Mucosa of rectum (tissue), 2 donors: ENCODE data around the gene KRTAP10-2.
"Not testable (repeated sequence)": the region's sequence is repeated elsewhere in the genome, so short reads cannot be mapped to it uniquely, and the experiment has no call there.

ENCODE experiments used
- H3K27ac ChIP-seq, 2 donors: one replicate each; pipeline ENCODE4 v1.7.0; 2013; ENCODE audit warnings: inconsistent platforms in 2 of 2, low read depth in 2 of 2, low read length in 2 of 2
- H3K27me3 ChIP-seq, 2 donors: one replicate each; pipeline ENCODE4 v1.7.0; 2013; ENCODE audit warnings: low read length in 2 of 2; ENCODE audit not compliant: control insufficient read depth in 2 of 2, insufficient read depth in 2 of 2
- H3K36me3 ChIP-seq, 2 donors: one replicate each; pipeline ENCODE4 v1.7.0; 2013; ENCODE audit warnings: low read length in 2 of 2; ENCODE audit not compliant: control insufficient read depth in 2 of 2, insufficient read depth in 2 of 2
- H3K4me1 ChIP-seq, 2 donors: one replicate each; pipeline ENCODE4 v1.7.0; 2013; ENCODE audit warnings: low read length in 2 of 2, mild to moderate bottlenecking in 1 of 2; ENCODE audit not compliant: control insufficient read depth in 2 of 2, insufficient read depth in 2 of 2
- H3K4me3 ChIP-seq, 2 donors: one replicate each; pipeline ENCODE4 v1.7.0; 2013; ENCODE audit warnings: low read length in 2 of 2
- H3K9ac ChIP-seq, 2 donors: one replicate each; pipeline ENCODE4 v1.7.0; 2013; ENCODE audit warnings: low read length in 2 of 2, low read depth in 1 of 2, mild to moderate bottlenecking in 1 of 2
- H3K9me3 ChIP-seq, 2 donors: one replicate each; pipeline ENCODE4 v1.7.0; 2013; ENCODE audit warnings: low read length in 2 of 2; ENCODE audit not compliant: control insufficient read depth in 2 of 2
- donor health status: healthy.
- donor health status: Normal muscosa, but diverticular disease.

KRTAP10-2 gene

GRCh38 chr21:44566403-44566802 is 15.1 kb upstream of the KRTAP10-2 start:
- no peaks in the 10 kb centered on the region for H3K4me1 ChIP-seq
- no peaks in the 10 kb centered on the region for H3K9me3 ChIP-seq
- no peak overlapping the region for H3K4me3 ChIP-seq
- no peaks in the 10 kb centered on the region for H3K27me3 ChIP-seq
- H3K9ac ChIP-seq = no peak overlapping the region
- H3K36me3 ChIP-seq = no peaks in the 10 kb centered on the region
- H3K27ac ChIP-seq = no peak overlapping the region

GRCh38 chr21:44564886-44565598 is 13.7 kb upstream of the KRTAP10-2 start:
- H3K27me3 ChIP-seq = no peaks in the 10 kb centered on the region
- H3K36me3 ChIP-seq = no peaks in the 10 kb centered on the region
- H3K9ac ChIP-seq = no peak overlapping the region
- H3K4me3 ChIP-seq = no peak overlapping the region
- no peaks in the 10 kb centered on the region for H3K4me1 ChIP-seq
- no peaks in the 10 kb centered on the region for H3K9me3 ChIP-seq
- no peak overlapping the region for H3K27ac ChIP-seq

- H3K27me3 ChIP-seq = no peaks in the 10 kb centered on the region
- no peak overlapping the region for H3K9ac ChIP-seq
- H3K4me1 ChIP-seq = no peaks in the 10 kb centered on the region
- no peak overlapping the region for H3K4me3 ChIP-seq
- H3K36me3 ChIP-seq = no peaks in the 10 kb centered on the region
- no peak overlapping the region for H3K27ac ChIP-seq
- H3K9me3 ChIP-seq = no peaks in the 10 kb centered on the region
Measured at GRCh38 chr21:44564099-44564498, 12.8 kb upstream of the KRTAP10-2 start.

GRCh38 chr21:44558695-44559094 is 7.4 kb upstream of the KRTAP10-2 start, which contains the start of gene KRTAP10-3:
TSS of gene KRTAP10-3 (minus strand) at chr21:44558795. CDS start at chr21:44558715, 80 bp downstream.
- Histone ChIP-seq H3K4me3 (no peak within 1 kb of the TSS), H3K9ac (no peak within 1 kb of the TSS), H3K9me3 (no peaks in the 10 kb centered on the region)

GRCh38 chr21:44558329-44558675 is 7.0 kb upstream of the KRTAP10-2 start:
- H3K4me1 ChIP-seq, H3K27me3 ChIP-seq, H3K36me3 ChIP-seq, H3K27ac ChIP-seq, H3K4me3 ChIP-seq, H3K9ac ChIP-seq, H3K9me3 ChIP-seq: not testable (repeated sequence)

More at GRCh38 chr21:44558695-44559094, 7.4 kb upstream of the KRTAP10-2 start, which contains the start of gene KRTAP10-3:
- Histone ChIP-seq H3K27ac (no peak within 1 kb of the TSS), H3K4me1 (no peaks in the 10 kb centered on the region), H3K36me3 (no peaks in the 10 kb centered on the region), H3K27me3 (peaks cover 5 to 6% of the 10 kb centered on the region in 2 donors)

GRCh38 chr21:44557491-44558328 is 6.4 kb upstream of the KRTAP10-2 start:
- H3K27ac ChIP-seq = no peak overlapping the region
- peaks cover 5 to 6% of the 10 kb centered on the region in 2 donors for H3K27me3 ChIP-seq
- H3K9ac ChIP-seq = no peak overlapping the region
- H3K9me3 ChIP-seq = no peaks in the 10 kb centered on the region
- no peak overlapping the region for H3K4me3 ChIP-seq
- H3K36me3 ChIP-seq = no peaks in the 10 kb centered on the region
- no peaks in the 10 kb centered on the region for H3K4me1 ChIP-seq

- Histone ChIP-seq H3K27ac (no peak overlapping the region), H3K9me3 (no peaks in the 10 kb centered on the region), H3K9ac (no peak overlapping the region), H3K27me3 (peaks cover 5 to 6% of the 10 kb centered on the region in 2 donors), H3K4me1 (no peaks in the 10 kb centered on the region), H3K36me3 (no peaks in the 10 kb centered on the region), H3K4me3 (no peak overlapping the region)
Measured at GRCh38 chr21:44556879-44557278, 5.6 kb upstream of the KRTAP10-2 start.

- H3K9ac ChIP-seq = no peak overlapping the region
- peaks cover 5 to 6% of the 10 kb centered on the region in 2 donors for H3K27me3 ChIP-seq
- no peaks in the 10 kb centered on the region for H3K36me3 ChIP-seq
- no peak overlapping the region for H3K27ac ChIP-seq
- no peak overlapping the region for H3K4me3 ChIP-seq
- no peaks in the 10 kb centered on the region for H3K9me3 ChIP-seq
- H3K4me1 ChIP-seq = no peaks in the 10 kb centered on the region
Measured at GRCh38 chr21:44555200-44555875, 4.0 kb upstream of the KRTAP10-2 start.

GRCh38 chr21:44552681-44553080 is 1.4 kb upstream of the KRTAP10-2 start:
- no peaks in the 10 kb centered on the region for H3K9me3 ChIP-seq
- H3K27me3 ChIP-seq = peaks cover 3 to 4% of the 10 kb centered on the region in 2 donors
- no peaks in the 10 kb centered on the region for H3K4me1 ChIP-seq
- no peak overlapping the region for H3K9ac ChIP-seq
- no peak overlapping the region for H3K27ac ChIP-seq
- no peak overlapping the region for H3K4me3 ChIP-seq
- no peaks in the 10 kb centered on the region for H3K36me3 ChIP-seq

GRCh38 chr21:44552136-44552535 is 831 bp upstream of the KRTAP10-2 start:
- Histone ChIP-seq H3K27ac (no peak overlapping the region), H3K27me3 (peaks cover 0 to 2% of the 10 kb centered on the region in 2 donors), H3K36me3 (no peaks in the 10 kb centered on the region)

More at GRCh38 chr21:44552136-44552535, 831 bp upstream of the KRTAP10-2 start:
- Histone ChIP-seq H3K4me1 (no peaks in the 10 kb centered on the region), H3K4me3 (no peak overlapping the region), H3K9ac (no peak overlapping the region), H3K9me3 (no peaks in the 10 kb centered on the region)
